ENCODE data around the gene SLC2A10. TPM values are rescaled to one million over a fixed set of nuclear protein-coding genes. Genes with fewer than 3 reads are reported as not detected.

SLC2A10 gene
- total and polyA plus RNA-seq, 2 experiments from 2014 or later: 4.9 to 14.6 TPM

DNA sequence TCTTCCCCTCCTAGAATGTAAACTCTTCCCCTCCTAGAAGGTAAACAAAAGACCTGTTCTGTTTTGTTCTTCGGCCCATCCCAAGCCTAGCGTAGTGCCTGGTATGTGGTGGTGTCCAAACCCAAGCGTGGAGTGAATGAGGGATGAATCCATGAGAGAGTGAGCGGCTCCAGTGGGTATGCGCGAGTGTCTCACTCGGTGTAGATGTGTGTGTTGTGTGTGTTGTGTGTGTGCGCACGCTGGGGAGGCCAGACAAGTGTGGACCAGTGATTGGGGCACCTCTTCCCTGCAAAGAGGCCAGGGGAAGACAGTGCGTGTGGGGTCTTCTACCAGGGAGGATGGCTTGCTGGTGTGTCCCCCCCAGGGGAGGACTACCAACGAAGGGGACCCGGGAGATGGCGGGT is 392 bp upstream of the SLC2A10 start:
- Histone ChIP-seq H3K27ac (ENCODE audit: low read depth) (peak overlapping the region; percentile 27; the same call in 1 of the 2 replicates), H3K9me2 (ENCODE audit: insufficient read depth) (no peaks in the 10 kb centered on the region), H3K27me3 (ENCODE audit: insufficient read depth) (no peaks in the 10 kb centered on the region), H3K4me3 (peak overlapping the region; percentile 84), H3K79me2 (replicated peaks; ENCODE audit: insufficient read depth) (no peaks in the 10 kb centered on the region), H3F3A (replicated peaks; ENCODE audit: low read depth) (peaks cover 12% of the 10 kb centered on the region; the same call in 1 of the 2 replicates), H3K4me1 (ENCODE audit: insufficient read depth) (peaks cover 26% of the 10 kb centered on the region; the same call in 1 of the 2 replicates), H2AFZ (peak overlapping the region; percentile 88), H4K20me1 (replicated peaks; ENCODE audit: insufficient read depth) (no peaks in the 10 kb centered on the region), H3K4me2 (peak overlapping the region; percentile 88), H3K36me3 (ENCODE audit: insufficient read depth) (0 out of 2 replicates have a peak, but pooled peaks cover 5% of the 10 kb centered on the region)
- no peak for TF ChIP-seq REST (IDR thresholded peaks at IDR 0.05; ENCODE audit: unreplicated experiment)
- TF ChIP-seq EZH2 (IDR thresholded peaks at IDR 0.05; ENCODE audit: low read depth, unreplicated experiment): no peak
- Mint-ChIP-seq H3K9me3 (peaks cover 23% of the 10 kb centered on the region), H3K27me3 (ENCODE audit: insufficient read depth, low read depth, poor library complexity) (peaks cover 20% of the 10 kb centered on the region), H3K4me3 (peak overlapping the region; percentile 71), H3K36me3 (ENCODE audit: low read depth) (peaks cover 9% of the 10 kb centered on the region), H3K27ac (peak overlapping the region; percentile 8; the same call in 1 of the 2 replicates), H3K4me1 (peaks cover 27% of the 10 kb centered on the region)
- peak; percentile 40 for DNase-seq (ENCODE audit: low spot score)
- ATAC-seq: peak; percentile 43

DNA sequence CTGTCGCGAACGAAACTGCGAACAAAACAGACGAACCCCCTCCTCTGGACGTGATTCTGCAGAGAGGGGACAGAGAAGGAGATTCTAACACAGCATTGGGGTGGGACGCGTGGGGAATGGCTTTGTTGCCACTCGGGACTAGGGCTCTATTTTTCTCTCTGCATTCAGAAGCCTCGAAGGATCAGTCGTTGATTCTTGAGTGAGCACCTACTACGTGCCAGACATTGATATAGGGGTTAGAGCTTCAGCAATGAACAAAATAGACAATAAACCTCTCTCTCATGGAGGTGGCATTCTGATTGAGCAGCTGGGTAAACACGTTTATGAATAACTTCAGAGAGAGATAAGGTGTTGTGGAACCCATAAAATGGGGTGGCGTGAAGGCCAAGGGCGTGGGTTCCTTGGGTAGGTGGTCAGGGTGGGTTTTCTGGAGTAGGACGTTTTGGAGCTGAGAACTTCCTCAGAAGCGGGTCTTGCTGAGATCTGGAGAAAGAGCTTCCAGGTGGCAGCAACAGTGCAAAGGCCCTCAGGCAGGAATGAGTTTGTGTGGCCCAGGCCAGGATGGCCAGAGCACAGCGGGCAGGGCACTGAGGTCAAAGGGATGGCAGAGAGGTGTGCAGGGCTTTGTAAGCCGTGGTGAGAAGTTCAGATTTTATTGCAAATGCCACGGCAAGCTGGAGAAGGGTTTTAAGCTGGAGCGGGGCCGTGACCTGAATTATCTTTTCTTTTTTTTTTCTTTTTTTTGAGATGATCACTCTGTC is 884 bp downstream of the SLC2A10 start:
- peaks cover 19% of the 10 kb centered on the region; the same call in 2 of the 3 replicates for H3K9me3 Mint-ChIP-seq
- H2AFZ ChIP-seq: peak overlapping the region; percentile 92
- ATAC-seq: no peak

More for the DNA sequence above, 884 bp downstream of the SLC2A10 start:
- H3K27me3 ChIP-seq (ENCODE audit: insufficient read depth): no peaks in the 10 kb centered on the region
- H3K4me3 Mint-ChIP-seq: peak overlapping the region; percentile 86
- peak overlapping the region; percentile 88 for H3K4me2 ChIP-seq
- H3K4me1 ChIP-seq (ENCODE audit: insufficient read depth): peaks cover 17% of the 10 kb centered on the region; the same call in 1 of the 2 replicates
- 0 out of 2 replicates have a peak overlapping the region, but pooled peaks have one; percentile 52 for H3K27ac Mint-ChIP-seq
- no peaks in the 10 kb centered on the region for H4K20me1 ChIP-seq (replicated peaks; ENCODE audit: insufficient read depth)
- peaks cover 20% of the 10 kb centered on the region for H3K27me3 Mint-ChIP-seq (ENCODE audit: insufficient read depth, low read depth, poor library complexity)
- peaks cover 9% of the 10 kb centered on the region for H3K36me3 Mint-ChIP-seq (ENCODE audit: low read depth)
- no peak overlapping the region for H3K27ac ChIP-seq (ENCODE audit: low read depth)
- peaks cover 12% of the 10 kb centered on the region; the same call in 1 of the 2 replicates for H3F3A ChIP-seq (replicated peaks; ENCODE audit: low read depth)
- 0 out of 2 replicates have a peak, but pooled peaks cover 5% of the 10 kb centered on the region for H3K36me3 ChIP-seq (ENCODE audit: insufficient read depth)
- no peaks in the 10 kb centered on the region for H3K9me2 ChIP-seq (ENCODE audit: insufficient read depth)
- H3K4me3 ChIP-seq: peak overlapping the region; percentile 84
- H3K79me2 ChIP-seq (replicated peaks; ENCODE audit: insufficient read depth): no peaks in the 10 kb centered on the region
- peaks cover 26% of the 10 kb centered on the region for H3K4me1 Mint-ChIP-seq
- DNase-seq (ENCODE audit: low spot score): no peak
- TF ChIP-seq NANOG (IDR thresholded peaks at IDR 0.05; ENCODE audit: borderline replicate concordance) (no peak), ZNF331 (CRISPR knock-in tag; IDR thresholded peaks at IDR 0.05; ENCODE audit: low read depth) (no peak), EZH2 (IDR thresholded peaks at IDR 0.05; ENCODE audit: low read depth, unreplicated experiment) (no peak), CREB1 (CRISPR knock-in tag; IDR thresholded peaks at IDR 0.05; ENCODE audit: low read depth) (no peak), EZH2phosphoT487 (IDR thresholded peaks at IDR 0.05; ENCODE audit: unreplicated experiment) (no peak)
- TF ChIP-seq, protein P1, sequence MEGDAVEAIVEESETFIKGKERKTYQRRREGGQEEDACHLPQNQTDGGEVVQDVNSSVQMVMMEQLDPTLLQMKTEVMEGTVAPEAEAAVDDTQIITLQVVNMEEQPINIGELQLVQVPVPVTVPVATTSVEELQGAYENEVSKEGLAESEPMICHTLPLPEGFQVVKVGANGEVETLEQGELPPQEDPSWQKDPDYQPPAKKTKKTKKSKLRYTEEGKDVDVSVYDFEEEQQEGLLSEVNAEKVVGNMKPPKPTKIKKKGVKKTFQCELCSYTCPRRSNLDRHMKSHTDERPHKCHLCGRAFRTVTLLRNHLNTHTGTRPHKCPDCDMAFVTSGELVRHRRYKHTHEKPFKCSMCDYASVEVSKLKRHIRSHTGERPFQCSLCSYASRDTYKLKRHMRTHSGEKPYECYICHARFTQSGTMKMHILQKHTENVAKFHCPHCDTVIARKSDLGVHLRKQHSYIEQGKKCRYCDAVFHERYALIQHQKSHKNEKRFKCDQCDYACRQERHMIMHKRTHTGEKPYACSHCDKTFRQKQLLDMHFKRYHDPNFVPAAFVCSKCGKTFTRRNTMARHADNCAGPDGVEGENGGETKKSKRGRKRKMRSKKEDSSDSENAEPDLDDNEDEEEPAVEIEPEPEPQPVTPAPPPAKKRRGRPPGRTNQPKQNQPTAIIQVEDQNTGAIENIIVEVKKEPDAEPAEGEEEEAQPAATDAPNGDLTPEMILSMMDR (conservative IDR thresholded peaks at IDR 0.05; ENCODE audit: low read depth in 2 of 2): no peak

All from GM23338 (cell line).